Type B pancreatic cell (in vitro differentiated cells): ENCODE data around the gene GTF2F2. TPM values are rescaled to one million over a fixed set of nuclear protein-coding genes. Genes with fewer than 3 reads are reported as not detected.
A peak's percentile ranks its signal among the peaks of the same experiment; 100 is the strongest.
"Not testable (repeated sequence)": the region's sequence is repeated elsewhere in the genome, so short reads cannot be mapped to it uniquely, and the experiment has no call there.

Source experiments
- DNase-seq: peaks from one replicate; pipeline ENCODE4 v3.0.0; 2021; ENCODE audit warnings: mixed read lengths; ENCODE audit not compliant: unreplicated experiment; ENCODE audit errors: extremely low spot score
- H3K27ac Mint-ChIP-seq: 2 replicates; pipeline ENCODE4 v1.8.0; 2021; ENCODE audit warnings: mild to moderate bottlenecking, mixed read lengths
- H3K27me3 Mint-ChIP-seq: 2 replicates; pipeline ENCODE4 v1.8.0; 2021; ENCODE audit warnings: mixed read lengths
- H3K36me3 Mint-ChIP-seq: 2 replicates; pipeline ENCODE4 v1.8.0; 2021; ENCODE audit warnings: mixed read lengths
- H3K4me1 Mint-ChIP-seq: one replicate; pipeline ENCODE4 v1.8.0; 2021; ENCODE audit warnings: mixed read lengths; ENCODE audit not compliant: unreplicated experiment
- H3K4me3 Mint-ChIP-seq: 2 replicates; pipeline ENCODE4 v1.8.0; 2021; ENCODE audit warnings: mild to moderate bottlenecking, mixed read lengths
- H3K9me3 Mint-ChIP-seq: 2 replicates; pipeline ENCODE4 v1.8.0; 2021; ENCODE audit warnings: mixed read lengths
- CTCF ChIP-seq: fragments of 200-600 bp; sonication (generic); conservative IDR thresholded peaks from 2 replicates; pipeline ENCODE4 v1.5.0; 2021; ENCODE audit warnings: antibody characterized with exemption, mild to moderate bottlenecking
- total RNA-seq: library from RNA; stranded (reverse); gene quantifications from 2 replicates; pipeline ENCODE4 v1.2.1, GENCODE V29; 2021; ENCODE audit warnings: low replicate concordance

Gene GTF2F2
- total RNA-seq, 1 donor from 2014 or later = 21.8 TPM

GRCh38 chr13:45184693-45185092 lies 64.4 kb downstream of the GTF2F2 start:
- H3K27me3 Mint-ChIP-seq = no peaks in the 10 kb centered on the region
- H3K4me1 Mint-ChIP-seq = peaks cover 2% of the 10 kb centered on the region
- H3K9me3 Mint-ChIP-seq = no peaks in the 10 kb centered on the region
- no peak for TF ChIP-seq CTCF
- no peak for DNase-seq
- H3K36me3 Mint-ChIP-seq = peaks cover 11% of the 10 kb centered on the region
- no peak overlapping the region for H3K4me3 Mint-ChIP-seq
- no peak overlapping the region for H3K27ac Mint-ChIP-seq

GRCh38 chr13:45185286-45185685 lies 65.0 kb downstream of the GTF2F2 start:
- H3K9me3 Mint-ChIP-seq = no peaks in the 10 kb centered on the region
- no peaks in the 10 kb centered on the region for H3K27me3 Mint-ChIP-seq
- H3K4me1 Mint-ChIP-seq = no peaks in the 10 kb centered on the region
- no peak for DNase-seq
- H3K27ac Mint-ChIP-seq = no peak overlapping the region
- TF ChIP-seq CTCF = no peak
- H3K4me3 Mint-ChIP-seq = no peak overlapping the region
- H3K36me3 Mint-ChIP-seq = peaks cover 11% of the 10 kb centered on the region

GRCh38 chr13:45189077-45189476 lies 68.8 kb downstream of the GTF2F2 start:
- not testable (repeated sequence) for H3K27me3 Mint-ChIP-seq, H3K36me3 Mint-ChIP-seq, H3K27ac Mint-ChIP-seq

GRCh38 chr13:45189511-45189910 lies 69.2 kb downstream of the GTF2F2 start:
- not testable (repeated sequence) for H3K4me1 Mint-ChIP-seq, H3K27me3 Mint-ChIP-seq, H3K27ac Mint-ChIP-seq, H3K4me3 Mint-ChIP-seq, DNase-seq, H3K36me3 Mint-ChIP-seq, H3K9me3 Mint-ChIP-seq

More at GRCh38 chr13:45189077-45189476, 68.8 kb downstream of the GTF2F2 start:
- H3K4me1 Mint-ChIP-seq, H3K4me3 Mint-ChIP-seq, DNase-seq, H3K9me3 Mint-ChIP-seq: not testable (repeated sequence)

- Mint-ChIP-seq H3K27me3 (no peaks in the 10 kb centered on the region), H3K9me3 (no peaks in the 10 kb centered on the region), H3K4me1 (peaks cover 4% of the 10 kb centered on the region), H3K4me3 (no peak overlapping the region), H3K27ac (no peak overlapping the region), H3K36me3 (peaks cover 8% of the 10 kb centered on the region)
- no peak for TF ChIP-seq CTCF
- no peak for DNase-seq
Observed at GRCh38 chr13:45191874-45192273, 71.6 kb downstream of the GTF2F2 start.

- H3K4me1 Mint-ChIP-seq = peaks cover 4% of the 10 kb centered on the region
- DNase-seq = no peak
- H3K36me3 Mint-ChIP-seq = peaks cover 5% of the 10 kb centered on the region
- H3K27ac Mint-ChIP-seq = no peak overlapping the region
- H3K9me3 Mint-ChIP-seq = no peaks in the 10 kb centered on the region
- no peaks in the 10 kb centered on the region for H3K27me3 Mint-ChIP-seq
- H3K4me3 Mint-ChIP-seq = no peak overlapping the region
- TF ChIP-seq CTCF = peak; percentile 46
Observed at GRCh38 chr13:45194081-45194939, 74.0 kb downstream of the GTF2F2 start.
